DOHH2 (cell line): ENCODE results near the gene NOL9.

Source experiments
- H3F3A ChIP-seq: fragments of 200-600 bp; sonication (generic), shearing (Covaris generic); 2 replicates; pipeline ENCODE4 v1.6.0; 2016; ENCODE audit warnings: antibody characterized with exemption, mild to moderate bottlenecking; ENCODE audit not compliant: control insufficient read depth, insufficient read depth
- H3K27ac ChIP-seq: fragments of 200-600 bp; sonication (generic); 2 replicates; pipeline ENCODE4 v1.5.1; 2014; ENCODE audit warnings: low read depth, mild to moderate bottlenecking, low read length, moderate library complexity
- H3K27me3 ChIP-seq: fragments of 200-600 bp; sonication (generic); 2 replicates; pipeline ENCODE4 v1.6.1; 2014; ENCODE audit warnings: mild to moderate bottlenecking, low read length, mixed read lengths; ENCODE audit not compliant: control insufficient read depth
- H3K36me3 ChIP-seq: fragments of 200-600 bp; sonication (generic); 2 replicates; pipeline ENCODE4 v1.6.1; 2014; ENCODE audit warnings: mild to moderate bottlenecking, low read length, moderate library complexity, mixed read lengths; ENCODE audit not compliant: control insufficient read depth
- H3K4me1 ChIP-seq: fragments of 200-600 bp; sonication (generic); 2 replicates; pipeline ENCODE4 v1.6.1; 2014; ENCODE audit warnings: mild to moderate bottlenecking, low read length, mixed read lengths; ENCODE audit not compliant: control insufficient read depth
- H3K4me2 ChIP-seq: fragments of 200-600 bp; sonication (generic); 2 replicates; pipeline ENCODE4 v1.6.0; 2014; ENCODE audit warnings: mild to moderate bottlenecking, low read length, moderate library complexity
- H3K4me3 ChIP-seq: fragments of 200-600 bp; sonication (generic); 2 replicates; pipeline ENCODE4 v1.5.1; 2014; ENCODE audit warnings: mild to moderate bottlenecking, low read length, mixed read lengths
- H3K79me2 ChIP-seq: fragments of 200-600 bp; sonication (generic); 2 replicates; pipeline ENCODE4 v1.6.1; 2014; ENCODE audit warnings: mild to moderate bottlenecking, low read length, mixed read lengths; ENCODE audit not compliant: control insufficient read depth
- H3K9me2 ChIP-seq: fragments of 200-600 bp; sonication (generic); replicated peaks from 2 replicates; pipeline ENCODE4 v1.6.1; 2014; ENCODE audit warnings: mild to moderate bottlenecking, low read length, mixed read lengths; ENCODE audit not compliant: control insufficient read depth
- H3K9me3 ChIP-seq: fragments of 200-600 bp; sonication (generic); 2 replicates; pipeline ENCODE4 v1.6.1; 2014; ENCODE audit warnings: antibody characterized with exemption, low read length, mixed read lengths; ENCODE audit not compliant: control insufficient read depth, insufficient read depth
- H4K20me1 ChIP-seq: fragments of 200-600 bp; sonication (generic); 2 replicates; pipeline ENCODE4 v1.6.0; 2014; ENCODE audit warnings: low read depth, mild to moderate bottlenecking, antibody characterized with exemption, low read length, moderate library complexity; ENCODE audit not compliant: control insufficient read depth, insufficient read depth
- EZH2phosphoT487 ChIP-seq: fragments of 200-600 bp; sonication (generic); IDR thresholded peaks from 2 replicates; pipeline ENCODE4 v1.6.1; 2017; ENCODE audit warnings: borderline replicate concordance, mild to moderate bottlenecking, antibody characterized with exemption, low read length, moderate library complexity, mixed read lengths
- TF ChIP-seq, protein P1 (sequence below): fragments of 200-600 bp; sonication (generic); IDR thresholded peaks from one replicate; pipeline ENCODE4 v1.5.1; 2014; ENCODE audit warnings: antibody characterized with exemption, mild to moderate bottlenecking, low read depth, low read length; ENCODE audit not compliant: poor library complexity, severe bottlenecking

NOL9 gene

DNA sequence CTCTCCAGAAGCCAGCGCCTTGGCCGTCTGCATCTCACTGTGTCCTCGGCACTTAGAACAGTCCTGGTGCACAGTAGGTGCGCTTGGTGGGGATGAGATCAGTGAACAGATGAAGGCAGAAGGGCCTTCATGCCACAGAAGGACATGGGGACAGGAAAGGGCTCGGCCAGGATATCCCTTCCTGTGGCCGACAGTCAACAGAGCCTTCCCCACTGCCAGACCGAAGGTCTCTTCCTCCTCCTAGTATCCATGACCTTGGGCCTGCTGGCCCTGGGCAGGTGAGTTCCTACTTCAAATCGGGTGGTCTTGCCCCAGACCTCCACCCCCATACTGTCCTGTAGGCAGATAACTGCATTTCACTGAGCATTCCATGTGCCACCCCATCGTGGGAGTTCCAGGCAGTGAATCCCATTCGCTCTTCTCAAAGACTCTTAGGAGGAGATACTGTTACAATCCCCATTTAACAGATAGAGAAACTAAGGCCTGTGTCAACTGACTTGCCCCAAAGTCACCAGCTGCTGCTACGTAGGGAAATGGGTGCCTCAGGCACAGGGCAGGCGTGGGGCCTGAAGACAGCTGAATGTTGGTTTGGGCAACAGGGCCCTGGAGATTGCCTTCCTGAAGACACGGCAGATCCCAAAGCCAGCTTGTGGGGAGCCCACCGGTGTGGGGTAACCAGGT is 66.4 kb downstream of the NOL9 start:
- Histone ChIP-seq H4K20me1 (no peaks in the 10 kb centered on the region), H3F3A (peaks cover 6% of the 10 kb centered on the region; the same call in 1 of the 2 replicates), H3K79me2 (no peaks in the 10 kb centered on the region), H3K4me2 (no peak overlapping the region), H3K9me3 (no peaks in the 10 kb centered on the region), H3K27me3 (peaks cover 20% of the 10 kb centered on the region), H3K36me3 (no peaks in the 10 kb centered on the region), H3K9me2 (no peaks in the 10 kb centered on the region), H3K4me1 (peaks cover 10% of the 10 kb centered on the region), H3K4me3 (no peak overlapping the region), H3K27ac (no peak overlapping the region)
- TF ChIP-seq EZH2phosphoT487, result no peak
- TF ChIP-seq, protein P1, sequence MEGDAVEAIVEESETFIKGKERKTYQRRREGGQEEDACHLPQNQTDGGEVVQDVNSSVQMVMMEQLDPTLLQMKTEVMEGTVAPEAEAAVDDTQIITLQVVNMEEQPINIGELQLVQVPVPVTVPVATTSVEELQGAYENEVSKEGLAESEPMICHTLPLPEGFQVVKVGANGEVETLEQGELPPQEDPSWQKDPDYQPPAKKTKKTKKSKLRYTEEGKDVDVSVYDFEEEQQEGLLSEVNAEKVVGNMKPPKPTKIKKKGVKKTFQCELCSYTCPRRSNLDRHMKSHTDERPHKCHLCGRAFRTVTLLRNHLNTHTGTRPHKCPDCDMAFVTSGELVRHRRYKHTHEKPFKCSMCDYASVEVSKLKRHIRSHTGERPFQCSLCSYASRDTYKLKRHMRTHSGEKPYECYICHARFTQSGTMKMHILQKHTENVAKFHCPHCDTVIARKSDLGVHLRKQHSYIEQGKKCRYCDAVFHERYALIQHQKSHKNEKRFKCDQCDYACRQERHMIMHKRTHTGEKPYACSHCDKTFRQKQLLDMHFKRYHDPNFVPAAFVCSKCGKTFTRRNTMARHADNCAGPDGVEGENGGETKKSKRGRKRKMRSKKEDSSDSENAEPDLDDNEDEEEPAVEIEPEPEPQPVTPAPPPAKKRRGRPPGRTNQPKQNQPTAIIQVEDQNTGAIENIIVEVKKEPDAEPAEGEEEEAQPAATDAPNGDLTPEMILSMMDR, result no peak

DNA sequence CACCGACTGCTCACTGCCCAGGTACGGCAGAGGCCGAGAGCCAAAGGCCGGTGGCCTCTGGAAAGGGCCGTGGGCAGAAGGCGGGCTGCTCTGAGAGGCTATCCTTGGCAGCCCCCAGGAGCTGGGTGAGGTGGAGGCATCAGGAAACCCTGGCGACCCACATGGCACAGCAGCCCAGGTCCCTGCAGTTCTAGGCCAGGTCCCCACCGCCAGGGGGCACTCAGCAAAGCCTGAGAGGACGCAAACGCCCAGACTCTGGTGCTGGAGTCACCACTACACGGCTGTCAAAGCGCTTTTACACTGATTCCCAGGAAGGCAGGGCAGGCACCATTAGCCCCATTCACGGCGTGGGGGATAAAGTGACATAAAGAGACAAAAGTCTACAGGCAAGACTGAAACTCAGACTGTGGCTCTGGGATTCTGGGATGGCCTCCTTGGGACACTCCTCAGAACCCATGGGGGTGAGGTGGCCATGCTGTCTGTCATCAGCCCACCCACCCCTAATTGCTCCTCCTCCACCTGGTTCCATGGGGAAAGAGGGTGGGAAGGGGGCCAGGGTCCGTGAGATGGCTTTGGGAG is 67.8 kb downstream of the NOL9 start:
- no peak for TF ChIP-seq EZH2phosphoT487
- TF ChIP-seq, protein P1, result peak; percentile 92
- Histone ChIP-seq H3K9me3 (no peaks in the 10 kb centered on the region), H3K79me2 (no peaks in the 10 kb centered on the region), H3K4me2 (no peak overlapping the region), H3K27ac (no peak overlapping the region), H3K4me1 (peaks cover 5% of the 10 kb centered on the region), H3K27me3 (peaks cover 20% of the 10 kb centered on the region), H3K4me3 (no peak overlapping the region), H3F3A (0 out of 2 replicates have a peak, but pooled peaks cover 3% of the 10 kb centered on the region), H3K36me3 (no peaks in the 10 kb centered on the region), H3K9me2 (no peaks in the 10 kb centered on the region), H4K20me1 (no peaks in the 10 kb centered on the region)

DNA sequence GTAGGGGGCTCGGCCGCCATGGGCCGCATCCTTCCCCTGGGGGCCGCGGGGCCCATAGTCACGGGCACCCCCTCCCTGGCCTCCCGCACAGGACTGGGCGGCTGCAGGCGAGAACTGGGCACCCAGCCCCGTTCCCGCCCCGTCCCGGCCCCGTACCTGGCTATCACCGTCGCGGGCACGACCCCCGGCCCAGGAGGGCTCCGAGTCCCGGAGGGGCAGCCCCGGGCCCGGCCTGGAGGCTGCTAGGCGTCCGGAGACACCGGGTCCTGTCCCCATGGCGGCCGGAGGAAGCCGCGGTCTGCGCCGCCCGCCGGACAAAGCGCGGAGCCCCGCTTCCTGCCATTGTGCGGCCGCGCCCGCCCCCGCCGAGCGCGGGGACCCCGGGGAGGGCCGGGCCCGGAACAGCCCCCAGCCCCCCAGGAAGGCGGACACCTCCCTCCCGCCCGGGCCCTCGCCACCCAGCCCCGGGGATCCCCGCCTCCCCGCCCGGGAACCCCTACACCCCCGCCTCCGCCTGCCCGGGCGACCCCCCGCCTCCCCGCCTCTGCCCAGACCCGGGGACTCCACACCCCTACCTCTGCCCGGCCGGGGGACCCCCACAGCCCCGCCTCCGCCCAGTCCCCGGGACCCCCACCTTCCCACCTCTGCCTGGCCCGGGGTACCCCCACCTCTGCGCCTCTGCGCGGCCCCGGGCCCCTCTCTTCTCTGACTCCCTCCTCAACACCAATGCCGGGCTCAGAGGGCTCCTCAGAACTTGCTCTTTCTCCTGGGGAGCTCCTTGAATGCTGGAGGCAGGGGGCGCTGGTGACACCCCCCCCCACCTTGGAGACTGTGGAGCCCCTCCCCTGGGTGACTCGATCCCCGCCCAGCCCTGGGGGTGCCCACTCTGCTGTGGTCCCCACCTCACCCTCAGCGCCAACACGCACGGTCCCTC is 68.9 kb downstream of the NOL9 start:
- no peak overlapping the region for H3K4me2 ChIP-seq
- H3K9me3 ChIP-seq, result no peaks in the 10 kb centered on the region
- H3K4me3 ChIP-seq, result no peak overlapping the region

More for the DNA sequence above, 68.9 kb downstream of the NOL9 start:
- TF ChIP-seq, protein P1, result no peak
- no peak for TF ChIP-seq EZH2phosphoT487
- no peaks in the 10 kb centered on the region for H3K9me2 ChIP-seq
- H3F3A ChIP-seq, result no peaks in the 10 kb centered on the region
- H3K36me3 ChIP-seq, result no peaks in the 10 kb centered on the region
- no peaks in the 10 kb centered on the region; the same call in 1 of the 2 replicates for H3K4me1 ChIP-seq
- H3K27ac ChIP-seq, result no peak overlapping the region
- H4K20me1 ChIP-seq, result no peaks in the 10 kb centered on the region
- peaks cover 20% of the 10 kb centered on the region for H3K27me3 ChIP-seq
- H3K79me2 ChIP-seq, result no peaks in the 10 kb centered on the region
